H9 (cell line): ENCODE data around the gene FSD1. TPM values are rescaled to one million over a fixed set of nuclear protein-coding genes. Genes with fewer than 3 reads are reported as not detected.

Experiments
- DNase-seq: peaks from one replicate; pipeline ENCODE4 v3.0.0-alpha.2; 2017
- H2AFZ ChIP-seq: one replicate; pipeline ENCODE4 v1.6.1; 2013; ENCODE audit warnings: mild to moderate bottlenecking, low read length, control low read depth, moderate library complexity
- H2AK5ac ChIP-seq: 2 replicates; pipeline ENCODE4 v1.6.1; 2013; ENCODE audit warnings: low read length, control low read depth, mixed read lengths; ENCODE audit not compliant: insufficient read length
- H2BK120ac ChIP-seq: one replicate; pipeline ENCODE4 v1.6.1; 2013; ENCODE audit warnings: low read depth, mild to moderate bottlenecking, low read length, control low read depth, inconsistent platforms; ENCODE audit not compliant: poor library complexity, severe bottlenecking
- H2BK12ac ChIP-seq: 2 replicates; pipeline ENCODE4 v1.6.1; 2013; ENCODE audit warnings: low read length, control low read depth, mixed read lengths, low read depth; ENCODE audit not compliant: insufficient read length
- H2BK15ac ChIP-seq: 2 replicates; pipeline ENCODE4 v1.6.1; 2013; ENCODE audit warnings: low read depth, low read length, control low read depth
- H2BK20ac ChIP-seq: one replicate; pipeline ENCODE4 v1.6.1; 2013; ENCODE audit warnings: low read depth, mild to moderate bottlenecking, low read length, control low read depth, inconsistent platforms; ENCODE audit not compliant: poor library complexity, severe bottlenecking
- H2BK5ac ChIP-seq: 2 replicates; pipeline ENCODE4 v1.6.1; 2013; ENCODE audit warnings: low read length, control low read depth, mixed read lengths; ENCODE audit not compliant: insufficient read length
- H3K14ac ChIP-seq: 2 replicates; pipeline ENCODE4 v1.6.1; 2013; ENCODE audit warnings: low read length, control low read depth; ENCODE audit not compliant: insufficient read depth
- H3K18ac ChIP-seq: 2 replicates; pipeline ENCODE4 v1.6.1; 2013; ENCODE audit warnings: low read depth, mild to moderate bottlenecking, mixed read lengths, low read length, control low read depth; ENCODE audit not compliant: insufficient read length
- H3K23ac ChIP-seq: 2 replicates; pipeline ENCODE4 v1.6.1; 2013; ENCODE audit warnings: low read length, control low read depth, mixed read lengths, low read depth; ENCODE audit not compliant: insufficient read length
- H3K23me2 ChIP-seq: 2 replicates; pipeline ENCODE4 v1.6.1; 2013; ENCODE audit warnings: low read depth, mild to moderate bottlenecking, mixed read lengths, low read length, control low read depth; ENCODE audit not compliant: insufficient read length, poor library complexity, severe bottlenecking
- H3K27ac ChIP-seq: 2 replicates; pipeline ENCODE4 v1.5.1; 2013; ENCODE audit warnings: low read length, control low read depth, mixed read lengths, low read depth; ENCODE audit not compliant: insufficient read length
- H3K27me3 ChIP-seq: 2 replicates; pipeline ENCODE4 v1.6.1; 2013; ENCODE audit warnings: low read length, control low read depth, inconsistent platforms; ENCODE audit not compliant: insufficient read depth
- H3K4ac ChIP-seq: 2 replicates; pipeline ENCODE4 v1.6.1; 2013; ENCODE audit warnings: low read depth, mild to moderate bottlenecking, control low read depth, inconsistent platforms, low read length, moderate library complexity
- H3K4me1 ChIP-seq: 2 replicates; pipeline ENCODE4 v1.6.1; 2013; ENCODE audit warnings: low read length, control low read depth, inconsistent platforms; ENCODE audit not compliant: insufficient read depth
- H3K4me2 ChIP-seq: 2 replicates; pipeline ENCODE4 v1.6.1; 2013; ENCODE audit warnings: low read length, control low read depth, mixed read lengths; ENCODE audit not compliant: insufficient read length, insufficient read depth
- H3K56ac ChIP-seq: 2 replicates; pipeline ENCODE4 v1.6.1; 2013; ENCODE audit warnings: low read depth, mild to moderate bottlenecking, mixed read lengths, low read length, control low read depth; ENCODE audit not compliant: insufficient read length
- H3K79me1 ChIP-seq: 2 replicates; pipeline ENCODE4 v1.6.1; 2013; ENCODE audit warnings: low read depth, mild to moderate bottlenecking, moderate library complexity, low read length, control low read depth, inconsistent platforms; ENCODE audit not compliant: insufficient read depth, poor library complexity, severe bottlenecking
- H3K79me2 ChIP-seq: 2 replicates; pipeline ENCODE4 v1.6.1; 2013; ENCODE audit warnings: low read length, control low read depth, inconsistent platforms; ENCODE audit not compliant: insufficient read depth
- H3K9ac ChIP-seq: 2 replicates; pipeline ENCODE4 v1.6.1; 2013; ENCODE audit warnings: low read length, control low read depth, mixed read lengths; ENCODE audit not compliant: insufficient read length; ENCODE audit errors: extremely low read depth
- H3K9me3 ChIP-seq: one replicate; pipeline ENCODE4 v1.6.1; 2013; ENCODE audit warnings: low read depth, low read length, inconsistent platforms; ENCODE audit not compliant: control insufficient read depth
- H3T11ph ChIP-seq: one replicate; pipeline ENCODE4 v1.6.1; 2013; ENCODE audit warnings: mild to moderate bottlenecking, low read length, control low read depth, inconsistent platforms
- H4K20me1 ChIP-seq: one replicate; pipeline ENCODE4 v1.6.1; 2013; ENCODE audit not compliant: control insufficient read depth, insufficient read length, insufficient read depth
- H4K5ac ChIP-seq: 2 replicates; pipeline ENCODE4 v1.6.1; 2013; ENCODE audit warnings: low read depth, mild to moderate bottlenecking, mixed read lengths, low read length, control low read depth; ENCODE audit not compliant: insufficient read length
- H4K8ac ChIP-seq: replicated peaks from 2 replicates; pipeline ENCODE4 v1.6.1; 2013; ENCODE audit warnings: low read length, control low read depth, mixed read lengths, low read depth; ENCODE audit not compliant: insufficient read length
- H4K91ac ChIP-seq: 2 replicates; pipeline ENCODE4 v1.6.1; 2013; ENCODE audit warnings: low read depth, mild to moderate bottlenecking, moderate library complexity, mixed read lengths, low read length, control low read depth; ENCODE audit not compliant: insufficient read length
- H3K27ac Mint-ChIP-seq, 3 experiments: 2 replicates in 2 of 3; 3 replicates in 1 of 3; pipeline ENCODE4 v1.8.0; 2020 to 2021; ENCODE audit warnings: mixed read lengths in 3 of 3, mild to moderate bottlenecking in 1 of 3, moderate library complexity in 1 of 3
- H3K27me3 Mint-ChIP-seq: 2 replicates; pipeline ENCODE4 v1.8.0; 2021; ENCODE audit warnings: low read depth, mild to moderate bottlenecking, moderate library complexity, mixed read lengths
- H3K36me3 Mint-ChIP-seq, 3 experiments: 2 replicates in 2 of 3; 3 replicates in 1 of 3; pipeline ENCODE4 v1.8.0; 2020 to 2021; ENCODE audit warnings: low read depth in 3 of 3, mixed read lengths in 3 of 3; ENCODE audit not compliant: insufficient read depth in 1 of 3
- H3K4me1 Mint-ChIP-seq, 2 experiments: 2 replicates each; pipeline ENCODE4 v1.8.0; 2020; ENCODE audit warnings: mixed read lengths in 2 of 2
- H3K4me3 Mint-ChIP-seq, 2 experiments: 2 replicates in 1 of 2; 3 replicates in 1 of 2; pipeline ENCODE4 v1.8.0; 2020 to 2021; ENCODE audit warnings: mild to moderate bottlenecking in 2 of 2, mixed read lengths in 2 of 2, moderate library complexity in 1 of 2
- H3K9me3 Mint-ChIP-seq, 2 experiments: 2 replicates in 1 of 2; 3 replicates in 1 of 2; pipeline ENCODE4 v1.8.0; 2020; ENCODE audit warnings: mild to moderate bottlenecking in 2 of 2, mixed read lengths in 2 of 2, moderate library complexity in 1 of 2
- WGBS: extraction: QIAGEN DNeasy Blood & Tissue Kit; methylation state at CpG from one replicate; pipeline ENCODE4 v1.1.7; 2013; ENCODE audit warnings: missing lambda C conversion rate, low lambda C conversion rate, mixed read lengths; ENCODE audit not compliant: insufficient read length; ENCODE audit errors: extremely low coverage; 5-methylcytosine and 5-hydroxymethylcytosine counted together
- total RNA-seq: library from RNA; stranded (reverse); gene quantifications from 2 replicates; pipeline ENCODE4 v1.2.1, GENCODE V29; 2021
- TF ChIP-seq, protein P1 (sequence below): fragments of 200-600 bp; sonication (generic); conservative IDR thresholded peaks from 3 replicates; pipeline ENCODE4 v1.8.0; 2021; ENCODE audit warnings: antibody characterized with exemption, mild to moderate bottlenecking

FSD1 gene
- total RNA-seq, 1 experiment from 2014 or later: 53.6 TPM

DNA sequence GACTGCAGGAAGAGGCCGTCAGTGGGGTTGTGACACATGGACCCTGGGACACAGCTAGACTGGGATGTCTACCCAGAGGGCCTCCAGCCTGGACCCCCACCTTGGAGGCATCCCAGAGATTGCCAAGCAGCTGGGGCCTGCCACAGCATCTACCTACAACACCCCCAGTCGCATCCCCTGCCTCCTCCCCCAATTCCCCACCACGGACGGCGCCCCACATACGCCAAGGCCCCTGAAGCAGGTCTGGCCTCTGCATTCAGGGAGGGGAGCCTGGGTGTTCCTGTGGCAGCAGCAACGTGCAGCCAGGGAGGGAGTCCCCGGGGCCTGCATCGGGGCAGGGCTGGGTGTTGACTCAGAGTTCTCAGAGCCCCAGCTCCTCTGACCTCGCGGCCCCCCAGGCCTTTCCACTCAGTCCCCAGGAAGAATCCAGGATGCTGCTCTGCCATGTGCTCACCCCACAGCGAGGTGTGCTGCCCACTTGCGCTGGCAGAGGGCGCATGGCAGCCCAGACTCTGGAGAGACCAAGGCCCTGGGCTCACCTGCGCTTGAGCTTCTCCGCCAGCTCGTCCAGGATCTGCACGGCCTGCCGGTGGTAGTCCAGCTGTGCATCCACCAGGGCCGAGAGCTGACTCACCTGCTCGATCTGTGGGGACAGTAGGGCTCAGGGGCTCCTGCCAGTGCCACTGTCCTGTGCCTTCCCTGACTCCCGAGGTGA, 58.6 kb downstream of the FSD1 start:
- peaks cover 6% of the 10 kb centered on the region for H3K27me3 Mint-ChIP-seq
- H3K56ac ChIP-seq: no peak overlapping the region
- H4K91ac ChIP-seq: no peak overlapping the region
- WGBS: no CpG with 5 or more reads among the region's 22 CpGs
- no peaks in the 10 kb centered on the region for H3K79me1 ChIP-seq
- no peak overlapping the region for H3K23ac ChIP-seq
- no peak overlapping the region for H3T11ph ChIP-seq
- no peak overlapping the region for H3K4ac ChIP-seq
- H2AFZ ChIP-seq: no peak overlapping the region
- no peaks in the 10 kb centered on the region for H3K9me3 Mint-ChIP-seq
- no peak overlapping the region for H2BK12ac ChIP-seq
- no peaks in the 10 kb centered on the region; the same call in 1 of the 2 replicates for H3K4me1 ChIP-seq
- peak; percentile 59 for DNase-seq
- no peak overlapping the region for H2AK5ac ChIP-seq
- H3K79me2 ChIP-seq: no peaks in the 10 kb centered on the region
- no peak overlapping the region for H2BK20ac ChIP-seq
- TF ChIP-seq, protein P1, sequence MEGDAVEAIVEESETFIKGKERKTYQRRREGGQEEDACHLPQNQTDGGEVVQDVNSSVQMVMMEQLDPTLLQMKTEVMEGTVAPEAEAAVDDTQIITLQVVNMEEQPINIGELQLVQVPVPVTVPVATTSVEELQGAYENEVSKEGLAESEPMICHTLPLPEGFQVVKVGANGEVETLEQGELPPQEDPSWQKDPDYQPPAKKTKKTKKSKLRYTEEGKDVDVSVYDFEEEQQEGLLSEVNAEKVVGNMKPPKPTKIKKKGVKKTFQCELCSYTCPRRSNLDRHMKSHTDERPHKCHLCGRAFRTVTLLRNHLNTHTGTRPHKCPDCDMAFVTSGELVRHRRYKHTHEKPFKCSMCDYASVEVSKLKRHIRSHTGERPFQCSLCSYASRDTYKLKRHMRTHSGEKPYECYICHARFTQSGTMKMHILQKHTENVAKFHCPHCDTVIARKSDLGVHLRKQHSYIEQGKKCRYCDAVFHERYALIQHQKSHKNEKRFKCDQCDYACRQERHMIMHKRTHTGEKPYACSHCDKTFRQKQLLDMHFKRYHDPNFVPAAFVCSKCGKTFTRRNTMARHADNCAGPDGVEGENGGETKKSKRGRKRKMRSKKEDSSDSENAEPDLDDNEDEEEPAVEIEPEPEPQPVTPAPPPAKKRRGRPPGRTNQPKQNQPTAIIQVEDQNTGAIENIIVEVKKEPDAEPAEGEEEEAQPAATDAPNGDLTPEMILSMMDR: peak; percentile 55
- no peak overlapping the region for H3K4me2 ChIP-seq
- H2BK15ac ChIP-seq: no peak overlapping the region
- no peaks in the 10 kb centered on the region for H3K23me2 ChIP-seq
- H3K9ac ChIP-seq: no peak overlapping the region
- H3K27ac ChIP-seq: no peak overlapping the region
- no peak overlapping the region for H3K14ac ChIP-seq
- no peaks in the 10 kb centered on the region for H4K20me1 ChIP-seq
- H3K4me3 Mint-ChIP-seq: no peak overlapping the region
- no peaks in the 10 kb centered on the region for H3K9me3 ChIP-seq
- peak overlapping the region in 1 of 3 experiments; percentile 55; a peak in 1 of 7 replicates for H3K27ac Mint-ChIP-seq
- H3K27me3 ChIP-seq: no peaks in the 10 kb centered on the region
- no peak overlapping the region for H4K8ac ChIP-seq
- peaks cover 7 to 11% of the 10 kb centered on the region in 2 experiments; a peak in 3 of 4 replicates for H3K4me1 Mint-ChIP-seq
- no peak overlapping the region for H2BK5ac ChIP-seq
- H2BK120ac ChIP-seq: no peak overlapping the region
- H3K36me3 Mint-ChIP-seq: peaks cover 1 to 38% (median 16%) of the 10 kb centered on the region in 3 experiments; a peak in 6 of 7 replicates
- no peak overlapping the region for H4K5ac ChIP-seq
- no peak overlapping the region for H3K18ac ChIP-seq
